Stimulated activated naive CD4-positive, alpha-beta T cell treated with Interleukin-2 at 50 U/mL for 16 hours (primary cell): Measurements from ENCODE around the gene SZRD1.

Source experiments
- DNase-seq: peaks from one replicate; lab custom pipeline; 2025; lab: John Stamatoyannopoulos, UW

The SZRD1 gene

DNA sequence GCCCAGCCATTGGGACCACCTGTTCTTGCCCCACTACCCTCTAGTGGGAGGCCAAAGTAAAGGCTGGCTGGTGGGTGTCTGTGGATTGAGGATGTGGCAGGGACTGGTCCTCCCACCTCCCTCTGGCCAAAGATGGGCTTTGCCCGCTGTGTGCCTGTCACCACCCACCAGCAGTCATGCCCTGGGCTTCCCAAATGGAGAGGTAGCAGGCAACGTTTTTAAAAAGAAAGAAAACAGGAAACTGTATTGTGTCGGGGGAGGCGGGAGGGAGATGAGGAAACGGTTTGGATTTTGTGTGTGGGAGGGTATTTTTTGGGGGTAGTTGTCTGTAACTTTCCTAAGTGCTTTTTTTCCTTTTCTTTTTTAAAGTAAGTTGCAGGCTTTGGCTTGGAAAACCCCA is 30.1 kb downstream of the SZRD1 start:
- no peak for DNase-seq

DNA sequence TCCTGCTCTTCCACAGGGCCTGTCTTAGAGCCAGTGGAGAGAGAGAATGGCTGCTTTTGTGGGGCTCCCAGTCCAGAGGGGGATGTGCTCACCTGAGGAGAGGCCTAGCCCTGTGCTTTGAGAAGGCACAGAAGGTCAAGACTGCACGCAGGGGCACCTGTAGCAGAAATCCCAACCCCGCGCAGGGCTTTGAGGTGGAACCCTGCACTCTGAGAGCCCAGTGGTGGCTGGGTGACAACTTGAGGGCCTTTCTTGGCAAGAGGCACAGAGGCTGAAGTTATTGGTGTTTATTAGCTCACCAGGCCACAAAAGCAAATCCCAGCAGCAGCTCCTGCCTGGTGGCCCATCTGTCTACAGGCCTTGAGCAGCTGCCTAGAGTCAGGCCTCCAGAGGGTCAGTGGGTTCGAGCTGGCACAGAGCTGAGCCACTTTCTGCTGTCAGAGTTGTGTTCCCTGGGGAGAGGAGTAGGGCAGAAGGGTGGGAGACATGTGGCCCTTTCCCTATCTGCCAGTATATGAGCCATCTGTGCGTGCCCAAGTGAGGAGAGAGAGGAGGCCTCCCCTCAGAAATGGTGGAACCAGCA is 31.4 kb downstream of the SZRD1 start:
- no peak for DNase-seq

DNA sequence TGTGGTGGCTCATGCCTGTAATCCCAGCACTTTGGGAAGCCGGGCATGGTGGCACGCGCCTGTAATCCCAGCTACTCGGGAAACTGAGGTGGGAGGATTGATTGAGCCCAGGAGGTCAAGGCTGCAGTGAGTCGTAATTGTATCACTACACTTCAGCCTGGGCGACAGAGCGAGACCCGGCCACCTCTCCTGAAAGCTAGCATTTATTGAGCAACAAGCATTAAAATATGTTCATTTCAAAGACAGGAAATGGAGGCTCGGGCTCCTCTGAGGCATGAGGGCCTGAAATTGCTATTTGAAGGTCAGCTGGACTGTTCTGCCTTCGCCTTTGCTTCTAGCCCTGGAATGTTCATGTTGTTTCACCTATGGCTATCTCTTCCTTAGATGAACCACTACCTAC is 35.7 kb downstream of the SZRD1 start:
- DNase-seq = no peak

DNA sequence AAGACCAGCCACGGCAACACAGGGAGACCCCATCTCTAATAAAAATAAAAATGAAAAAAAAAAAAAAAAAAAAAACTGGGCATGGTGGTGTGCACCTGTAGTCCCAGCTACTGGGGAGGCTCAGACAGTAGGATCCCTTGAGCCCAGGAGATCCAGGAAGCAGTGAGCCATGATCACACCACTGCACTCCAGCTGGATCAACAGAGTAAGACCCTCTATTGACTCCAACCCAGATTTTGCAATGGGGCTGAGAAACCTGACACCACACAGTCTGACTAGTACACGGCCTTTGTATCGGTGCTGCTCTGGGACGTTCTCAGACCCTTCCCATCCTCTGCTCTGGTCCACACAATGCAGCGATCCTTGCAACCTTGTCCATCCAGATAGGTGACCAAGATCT is 38.4 kb downstream of the SZRD1 start:
- no peak for DNase-seq

DNA sequence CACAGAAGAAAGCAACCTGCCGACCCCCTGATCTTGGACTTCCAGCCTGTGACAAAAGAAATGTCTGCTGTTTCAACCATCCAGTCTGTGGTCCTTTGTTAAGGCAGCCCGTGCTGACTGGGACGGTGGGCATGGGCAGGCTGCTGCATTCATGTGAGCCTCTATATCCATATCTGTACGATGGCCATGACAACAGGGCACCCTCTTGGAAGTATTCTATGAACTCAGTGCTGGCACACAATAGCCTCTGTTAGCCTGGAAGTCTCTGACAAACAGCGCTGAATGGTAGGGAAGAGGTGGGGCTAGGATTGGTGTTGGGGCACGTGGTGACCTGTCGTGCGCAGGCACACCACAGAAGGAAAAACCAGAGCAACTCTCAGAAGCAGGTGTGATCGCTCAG is 39.8 kb downstream of the SZRD1 start:
- no peak for DNase-seq

DNA sequence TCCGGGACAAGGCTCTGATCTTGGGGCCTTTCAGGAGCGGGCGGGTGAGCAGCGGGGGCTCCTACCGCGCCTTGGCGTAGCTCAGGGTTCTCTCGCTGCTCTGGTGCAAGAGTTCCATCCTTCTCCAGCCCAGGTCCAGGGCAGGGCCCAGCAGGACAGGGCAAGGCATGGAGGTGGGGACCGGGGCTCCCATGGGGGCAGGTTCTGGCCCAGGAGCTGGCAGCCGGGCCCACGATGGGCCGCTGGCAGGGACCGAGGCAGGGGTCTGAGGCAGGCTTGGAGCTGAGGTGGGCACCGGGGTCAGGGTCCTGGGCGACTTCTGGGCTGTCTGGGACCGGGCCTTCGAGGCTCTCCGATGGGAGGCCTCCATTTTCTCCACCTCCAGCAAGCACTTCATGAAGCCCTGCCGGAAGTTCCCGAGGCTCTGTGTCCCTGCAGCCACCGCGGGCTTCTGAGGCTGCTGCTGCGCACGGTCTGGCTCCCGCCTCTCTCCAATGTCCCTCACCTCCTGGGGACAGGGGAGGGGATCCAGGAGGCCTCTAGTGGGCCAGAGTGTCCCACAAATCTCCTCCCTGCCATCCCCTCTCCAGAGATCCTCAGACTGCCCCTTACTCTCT is 42.6 kb downstream of the SZRD1 start:
- DNase-seq = no peak

DNA sequence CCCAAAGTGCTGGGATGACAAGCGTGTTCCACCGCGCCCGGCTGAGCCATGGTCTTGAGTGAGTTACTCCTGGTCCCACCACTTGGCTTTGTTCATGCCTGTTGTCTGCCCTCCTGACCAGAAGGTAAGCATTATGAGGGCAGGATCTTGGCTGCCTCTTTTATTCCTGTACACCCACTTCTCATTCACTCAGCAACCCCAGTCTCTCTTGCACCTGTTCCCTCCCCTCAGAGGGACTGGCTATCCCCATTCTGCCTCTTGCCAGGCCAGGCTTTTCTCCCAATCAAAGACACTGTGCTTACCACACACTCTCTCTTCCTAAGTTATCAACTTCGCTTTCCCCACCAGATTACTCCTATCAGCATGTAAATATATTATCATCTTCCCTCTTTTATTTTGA is 43.8 kb downstream of the SZRD1 start:
- DNase-seq = no peak

DNA sequence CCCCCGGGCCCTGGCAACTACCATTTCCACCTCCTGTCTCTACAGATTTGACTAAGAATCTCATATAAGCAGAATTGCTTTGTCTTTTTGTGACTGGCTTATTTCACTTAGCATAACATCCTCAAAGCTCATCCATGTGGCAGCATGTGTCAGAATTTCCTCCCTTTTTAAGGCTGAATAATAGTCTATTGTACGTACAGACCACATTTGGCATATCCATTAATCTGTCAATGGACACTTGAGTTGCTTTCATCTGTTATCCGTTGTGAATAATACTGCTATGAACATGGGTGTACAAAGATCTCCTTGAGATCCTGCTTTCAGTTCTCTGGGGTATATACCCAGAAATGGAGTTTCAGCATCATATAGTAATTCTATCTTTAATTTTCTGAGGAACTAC is 46.1 kb downstream of the SZRD1 start:
- no peak for DNase-seq

DNA sequence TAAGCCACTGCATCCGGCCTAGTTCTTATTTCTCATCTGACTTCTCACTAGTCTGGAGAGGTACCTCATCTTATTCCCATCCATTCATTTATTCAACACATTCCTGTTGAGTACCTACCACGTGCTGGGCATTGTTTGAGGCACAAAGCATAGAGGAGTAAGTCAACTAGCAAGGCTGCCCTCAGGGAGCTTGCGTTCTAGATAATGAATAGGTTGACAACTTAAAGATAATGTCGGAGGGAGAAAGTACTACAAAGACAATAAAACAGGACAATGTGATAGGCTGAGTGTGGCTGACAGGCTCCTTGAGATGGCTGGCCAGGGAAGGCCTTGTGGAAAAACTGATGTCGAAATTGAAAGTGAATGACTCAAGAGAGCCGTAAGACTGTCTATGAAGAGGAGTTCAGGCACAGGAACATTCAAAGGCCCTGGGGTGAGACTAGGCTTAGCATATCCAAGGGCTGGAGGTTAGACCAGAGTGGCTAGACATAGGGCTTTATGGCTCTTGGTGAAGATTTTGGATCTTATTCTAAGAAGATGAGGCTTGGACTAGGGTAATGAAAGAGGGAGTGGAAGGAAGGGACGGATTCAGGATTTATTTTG is 51.9 kb downstream of the SZRD1 start:
- no peak for DNase-seq

DNA sequence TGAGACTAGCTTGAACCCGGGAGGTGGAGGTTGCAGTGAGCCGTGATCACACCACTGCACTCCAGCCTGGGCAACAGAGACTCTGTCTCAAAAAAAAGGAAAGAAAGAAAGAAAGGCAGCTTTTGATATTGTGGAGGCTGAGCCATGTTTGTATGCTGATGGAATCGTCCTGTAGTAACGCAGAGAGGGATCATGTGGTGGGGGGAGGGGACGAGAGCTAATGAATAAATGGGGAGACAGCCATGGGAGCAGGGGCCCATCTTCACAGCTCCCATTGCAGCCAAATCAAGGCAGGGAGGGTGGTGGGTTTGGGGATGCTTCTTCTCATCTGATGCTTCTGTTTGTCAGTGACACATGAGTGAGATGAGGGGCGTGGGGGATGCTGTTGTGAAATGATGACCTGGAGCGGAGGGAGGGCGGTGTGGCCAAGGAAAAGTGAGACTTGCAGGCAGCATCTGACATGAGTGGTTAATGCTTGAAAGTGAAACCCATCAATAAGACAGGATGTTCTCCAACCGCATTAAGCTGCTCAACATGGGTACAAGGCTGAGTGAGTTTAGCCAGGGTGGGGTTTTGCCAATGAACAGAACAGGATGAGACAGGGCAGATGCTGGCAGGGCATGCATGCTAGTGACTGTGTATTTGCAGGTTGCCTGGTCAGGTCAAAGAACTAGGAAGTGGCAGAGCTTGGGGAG is 53.5 kb downstream of the SZRD1 start:
- peak; percentile 70 for DNase-seq

DNA sequence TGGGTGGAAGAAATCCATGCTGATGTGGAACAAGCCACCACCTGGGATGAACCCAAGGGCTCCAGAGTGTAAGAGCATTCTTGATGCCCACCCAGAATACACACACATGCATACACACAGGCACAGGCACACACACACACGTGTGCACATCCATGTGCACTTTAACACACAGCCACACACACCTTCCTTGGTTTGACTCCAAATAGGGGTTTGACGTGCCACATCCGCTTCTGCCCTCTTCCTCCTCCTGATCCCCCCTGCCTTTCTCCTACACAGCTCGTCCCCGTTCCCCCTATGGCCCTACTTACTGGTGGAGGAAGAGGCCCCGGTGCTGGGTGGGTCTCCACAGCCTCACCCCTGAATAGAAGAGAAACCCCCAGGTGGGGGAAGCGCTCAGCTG is 54.2 kb downstream of the SZRD1 start:
- DNase-seq = no peak

DNA sequence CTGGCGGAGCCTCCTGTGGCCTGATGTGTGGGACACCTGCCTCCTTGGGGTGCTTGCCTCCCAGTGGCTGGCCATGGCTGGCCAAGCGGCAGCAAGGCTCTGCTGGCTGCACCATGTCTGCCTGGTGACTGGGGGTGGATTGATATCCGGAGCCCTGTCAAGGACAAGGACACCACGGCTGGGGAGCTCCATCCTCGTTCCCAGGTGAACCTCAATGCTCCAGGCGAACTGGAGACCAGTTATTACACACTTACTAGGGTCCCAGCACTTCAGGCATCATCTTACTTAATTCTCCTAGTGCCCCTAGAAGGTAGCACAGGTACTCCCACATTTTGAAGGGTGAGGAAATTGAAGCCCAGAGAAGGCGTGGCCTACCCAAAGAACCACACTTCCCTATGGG is 55.0 kb downstream of the SZRD1 start:
- DNase-seq = no peak

DNA sequence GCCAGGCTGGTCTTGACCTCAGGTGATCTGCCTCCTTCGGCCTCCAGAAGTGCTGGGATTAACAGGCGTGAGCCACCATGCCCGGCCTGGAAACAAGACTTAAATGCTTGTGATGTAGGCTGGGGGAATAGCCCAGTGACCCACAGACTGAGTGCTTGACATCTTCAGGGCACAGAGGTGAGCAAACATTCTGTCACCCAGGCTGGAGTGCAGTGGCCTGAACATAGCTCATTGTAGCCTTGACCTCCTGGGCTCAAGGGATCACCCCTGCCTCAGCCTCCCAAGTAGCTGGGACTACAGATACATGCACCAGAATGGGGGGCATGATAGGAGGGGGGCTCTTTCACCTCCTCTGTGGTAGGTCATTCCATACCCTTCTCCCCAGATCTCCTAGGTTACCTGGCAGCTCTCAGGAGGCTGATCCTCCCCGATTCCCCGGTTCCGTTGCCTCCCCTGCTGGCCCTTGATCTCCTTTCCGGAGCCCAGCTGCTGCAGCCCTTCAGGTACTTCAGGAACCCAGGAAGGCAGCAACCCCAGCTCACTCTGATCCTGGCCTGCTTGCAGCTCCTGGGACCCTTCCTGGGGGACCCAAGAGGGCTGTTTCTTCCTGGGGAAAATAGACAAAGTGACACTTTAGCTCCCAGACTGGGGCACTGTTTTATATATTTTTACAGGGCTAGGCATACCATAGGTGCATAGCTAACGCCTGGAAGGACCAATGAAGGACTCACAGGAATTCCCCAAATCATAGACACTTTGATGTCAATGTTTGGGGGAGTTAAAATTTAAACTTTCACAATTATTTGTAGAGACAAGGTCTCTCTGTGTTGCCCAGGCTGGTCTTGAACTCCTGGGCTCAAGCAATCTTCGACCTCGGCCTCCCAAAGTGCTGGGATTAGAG is 58.3 kb downstream of the SZRD1 start:
- DNase-seq = no peak

DNA sequence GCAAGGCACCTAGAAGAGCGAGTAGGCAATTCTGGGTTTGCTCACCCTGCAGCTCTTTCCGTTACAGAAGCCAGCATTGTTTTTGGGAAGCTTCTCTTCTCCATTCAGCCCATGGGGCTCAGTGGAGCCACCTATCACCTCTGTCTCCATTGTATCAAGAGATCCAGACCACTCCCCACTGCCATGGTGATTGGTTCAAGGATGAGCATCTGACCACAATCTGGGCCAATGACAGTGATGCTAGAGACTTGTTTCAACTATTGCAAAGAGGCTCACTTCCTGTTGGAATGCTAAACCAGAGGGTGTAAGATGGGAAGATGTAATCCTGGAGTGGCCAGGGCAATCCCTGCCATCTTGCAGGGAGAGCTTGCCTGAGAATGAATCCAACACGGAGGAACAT is 63.6 kb downstream of the SZRD1 start:
- DNase-seq = no peak

DNA sequence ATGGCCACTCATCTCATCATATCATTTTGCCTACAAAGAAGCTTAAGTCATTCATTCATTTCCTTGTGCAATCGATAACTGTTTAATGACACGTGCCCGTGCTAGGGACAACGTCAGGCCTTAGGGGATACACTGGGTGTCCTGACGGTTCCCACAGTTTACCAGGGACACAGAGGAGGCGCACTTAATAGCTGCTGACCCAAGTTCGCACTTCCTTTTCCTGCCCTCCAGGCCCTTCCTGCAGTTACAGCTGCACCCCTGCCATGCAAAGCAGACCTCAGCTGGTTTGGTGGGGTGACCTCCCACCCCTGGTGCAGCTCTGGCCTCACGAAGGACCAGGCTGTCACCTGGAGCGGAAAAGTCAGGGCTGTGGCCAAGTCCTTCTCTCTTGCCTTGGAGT is 66.0 kb downstream of the SZRD1 start:
- no peak for DNase-seq

DNA sequence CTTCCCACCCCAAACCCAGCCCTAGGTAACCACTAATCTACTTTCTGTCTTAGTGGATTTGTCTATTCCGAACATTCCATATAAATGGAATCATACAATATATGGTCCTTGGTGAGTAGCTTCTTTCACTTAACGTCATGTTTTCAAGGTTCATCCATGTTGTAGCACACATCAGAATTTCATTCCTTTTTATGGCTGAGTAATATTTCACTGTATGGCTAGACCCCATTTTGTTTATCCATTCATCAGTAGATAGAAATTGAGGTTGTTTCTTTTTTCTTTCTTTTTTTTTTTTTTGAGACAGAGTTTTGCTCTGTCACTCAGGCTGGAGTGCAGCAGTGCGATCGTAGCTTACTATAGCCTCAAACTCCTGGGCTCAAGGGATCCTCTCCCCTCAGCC is 67.0 kb downstream of the SZRD1 start:
- DNase-seq = no peak

DNA sequence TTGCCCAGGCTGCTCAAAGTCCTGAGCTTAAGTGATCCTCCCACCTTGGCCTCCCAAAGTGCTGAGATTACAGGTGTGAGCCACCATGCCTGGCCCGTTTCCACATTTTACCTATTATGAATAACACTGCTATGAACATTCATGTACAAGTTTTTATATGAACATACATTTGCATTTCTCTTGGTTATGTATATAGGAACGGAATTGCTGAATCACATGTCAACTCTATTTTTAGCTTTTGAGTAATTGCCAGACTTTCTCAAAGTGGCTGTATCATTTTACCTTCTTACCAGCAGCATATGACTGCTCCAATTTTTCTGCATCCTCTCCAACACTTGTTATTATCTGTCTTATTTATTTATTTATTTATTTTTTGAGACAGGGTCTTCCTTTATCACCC is 67.5 kb downstream of the SZRD1 start:
- no peak for DNase-seq

DNA sequence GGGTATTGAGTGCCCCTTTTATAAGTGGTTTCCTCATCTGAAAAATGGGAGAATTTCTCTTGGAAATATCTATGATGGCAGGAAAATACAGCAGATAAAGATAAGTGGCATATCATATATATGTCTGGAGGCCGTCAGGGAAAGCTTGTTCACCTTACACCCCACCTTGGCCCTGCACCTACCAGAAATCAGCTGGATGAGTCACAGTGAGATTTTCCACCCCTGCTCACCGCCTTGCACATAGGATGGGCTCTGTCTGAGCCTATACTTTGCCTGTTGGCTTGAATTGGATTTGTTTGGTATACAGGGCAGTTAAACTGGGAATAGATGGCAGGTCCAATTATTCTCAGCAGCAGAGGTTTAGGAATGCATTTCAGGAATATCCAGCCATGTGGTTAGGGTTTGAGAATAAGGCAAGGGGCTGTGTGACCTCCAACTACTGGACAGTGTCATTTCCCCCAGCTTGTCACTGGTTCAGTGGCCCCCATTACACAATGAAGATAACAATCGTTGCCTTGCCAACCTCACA is 70.0 kb downstream of the SZRD1 start, which contains the start of gene SPATA21:
SPATA21 (minus strand) TSS at position 479 of the 529 bp plus-strand sequence. CDS start 6,053 bp downstream, outside the sequence.
- no peak for DNase-seq

DNA sequence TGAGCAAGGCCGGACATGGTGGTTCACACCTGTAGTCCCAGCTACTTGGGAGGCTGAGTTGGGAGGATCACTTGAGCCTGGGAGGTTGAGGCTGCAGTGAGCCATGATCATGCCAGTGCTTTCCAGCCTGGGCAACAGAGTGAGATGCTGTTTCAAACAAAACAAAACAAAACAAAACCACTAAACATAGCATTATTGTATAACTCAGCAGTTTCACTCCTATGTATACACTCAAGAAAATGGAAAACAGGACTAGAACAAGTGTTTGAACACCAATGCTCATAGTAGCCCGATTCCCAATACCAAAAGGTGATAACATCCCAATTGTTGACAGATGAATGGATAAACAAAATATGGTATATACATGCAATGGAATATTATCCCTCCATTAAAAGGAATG is 71.5 kb downstream of the SZRD1 start:
- DNase-seq = no peak

DNA sequence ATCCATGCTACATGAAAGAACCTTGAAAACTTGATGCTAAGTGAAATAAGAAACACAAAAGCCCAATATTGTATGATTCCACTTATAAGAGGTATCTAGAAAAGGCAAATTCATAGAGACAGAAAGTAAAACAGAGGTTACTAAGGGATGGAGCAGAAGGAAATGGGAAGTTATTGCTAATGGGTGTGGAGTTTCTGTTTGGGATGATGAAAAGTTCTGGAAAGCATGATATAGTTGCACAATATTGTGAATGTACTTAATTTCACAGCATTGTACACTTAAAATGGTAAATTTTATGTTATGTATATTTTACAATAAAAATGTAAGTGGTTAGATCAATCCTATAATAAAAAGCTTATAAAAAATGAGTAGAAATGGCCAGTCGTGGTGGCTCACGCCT is 71.9 kb downstream of the SZRD1 start:
- DNase-seq = no peak

DNA sequence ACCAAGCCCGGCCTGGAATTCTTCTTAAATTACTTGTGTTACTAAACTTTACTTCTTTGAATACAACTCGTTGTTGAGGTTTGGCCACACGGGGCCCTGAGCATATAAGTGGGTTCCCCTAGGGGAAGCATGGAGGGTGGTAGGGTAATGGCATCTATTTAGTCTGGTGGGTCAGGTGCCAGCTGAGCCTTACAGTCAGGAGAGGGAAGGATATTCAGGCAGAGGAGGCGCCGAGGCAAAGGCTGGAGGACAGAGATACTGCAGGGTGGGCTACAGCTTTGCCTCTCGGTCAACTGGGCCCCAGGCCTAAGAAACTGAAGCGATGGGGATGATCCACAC is 73.1 kb downstream of the SZRD1 start:
- no peak for DNase-seq
